Measurements from ENCODE around the gene POU4F1.

DNA sequence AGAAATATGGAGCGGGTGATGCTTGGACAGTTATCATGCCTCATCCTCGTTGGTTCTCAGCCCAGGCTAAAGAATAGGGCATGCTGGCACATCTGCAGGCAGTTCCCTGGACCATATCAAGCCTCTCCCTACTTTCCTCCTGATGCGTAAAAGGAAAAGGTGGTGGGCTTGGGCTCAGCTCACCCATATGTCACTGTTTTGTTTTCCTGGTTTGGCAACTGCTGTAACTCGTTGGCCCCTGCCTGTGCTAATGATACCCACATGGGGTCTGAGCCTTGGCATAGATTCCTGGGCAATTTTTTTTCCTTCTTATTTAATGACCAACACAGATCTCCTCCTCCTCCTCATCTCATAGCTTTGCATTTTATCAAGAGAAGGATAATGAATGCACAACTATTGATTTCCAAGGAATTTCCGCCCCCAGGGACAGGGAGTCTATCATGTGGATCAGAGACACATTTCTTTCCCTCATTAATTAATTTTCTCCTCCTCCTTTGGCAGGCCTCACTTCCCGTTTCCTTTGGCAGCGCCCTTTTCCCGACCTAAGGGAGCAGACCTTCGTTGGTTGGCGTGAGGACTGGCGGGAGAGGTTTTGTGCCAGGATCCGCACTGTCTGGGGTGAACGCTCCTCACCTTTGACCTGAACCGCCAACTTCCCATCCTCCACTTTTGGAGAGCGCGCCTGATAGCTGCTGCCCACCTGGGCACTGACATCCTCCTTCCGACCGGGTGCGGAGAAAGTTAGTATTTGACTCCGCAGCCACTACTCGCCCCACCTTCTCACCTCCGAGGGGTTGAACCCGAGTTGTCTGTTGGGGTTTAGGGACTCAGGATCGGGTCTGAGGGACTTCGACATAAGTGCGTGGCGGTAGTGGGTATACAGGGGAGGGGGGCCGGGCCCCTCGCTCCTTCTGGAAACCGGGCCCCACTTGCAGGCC lies 3.4 kb upstream of the POU4F1 start:
- TF ChIP-seq CTCF (IDR thresholded peaks at IDR 0.05) (no peak), POLR2A (IDR thresholded peaks at IDR 0.05) (no peak), EP300 (IDR thresholded peaks at IDR 0.05) (no peak)
